Activated T-cell treated with anti-CD3 and anti-CD28 coated beads, Interleukin-2, amount 50 U/mL, for 48 hours (primary cell): ENCODE results near the gene LDLRAP1.
A peak's percentile ranks its signal among the peaks of the same experiment; 100 is the strongest.
"Not testable (repeated sequence)": the region's sequence is repeated elsewhere in the genome, so short reads cannot be mapped to it uniquely, and the experiment has no call there.

Experiments used
- DNase-seq, 2 experiments: peaks; one replicate each; pipeline ENCODE4 v3.0.0-alpha.2; 2020

LDLRAP1 gene

GRCh38 chr1:25579292-25580252 is 36.2 kb downstream of the LDLRAP1 start:
- DNase-seq: no peak

GRCh38 chr1:25580927-25581326 is 37.5 kb downstream of the LDLRAP1 start:
- no peak for DNase-seq

GRCh38 chr1:25581764-25582163 is 38.4 kb downstream of the LDLRAP1 start:
- no peak for DNase-seq

GRCh38 chr1:25583519-25584370 is 40.3 kb downstream of the LDLRAP1 start:
- no peak for DNase-seq

GRCh38 chr1:25586181-25586588 is 42.8 kb downstream of the LDLRAP1 start:
- DNase-seq: no peak

- no peak for DNase-seq
Observed at GRCh38 chr1:25587290-25587689, 43.9 kb downstream of the LDLRAP1 start.

- DNase-seq: not testable (repeated sequence)
Observed at GRCh38 chr1:25588224-25588623, 44.8 kb downstream of the LDLRAP1 start.

GRCh38 chr1:25588786-25589185 is 45.4 kb downstream of the LDLRAP1 start:
- not testable (repeated sequence) for DNase-seq

GRCh38 chr1:25590096-25590824 is 46.9 kb downstream of the LDLRAP1 start:
- DNase-seq: no peak

- no peak for DNase-seq
Observed at GRCh38 chr1:25593861-25594260, 50.5 kb downstream of the LDLRAP1 start.

GRCh38 chr1:25594971-25595370 is 51.6 kb downstream of the LDLRAP1 start:
- DNase-seq: no peak

- not testable (repeated sequence) for DNase-seq
Observed at GRCh38 chr1:25596641-25597040, 53.2 kb downstream of the LDLRAP1 start.

- DNase-seq: no peak
Observed at GRCh38 chr1:25598879-25599278, 55.5 kb downstream of the LDLRAP1 start.

- DNase-seq: no peak
Observed at GRCh38 chr1:25599969-25600610, 56.7 kb downstream of the LDLRAP1 start.

- not testable (repeated sequence) for DNase-seq
Observed at GRCh38 chr1:25600971-25601699, 57.7 kb downstream of the LDLRAP1 start.

GRCh38 chr1:25603779-25604538 is 60.6 kb downstream of the LDLRAP1 start:
- not testable (repeated sequence) for DNase-seq

GRCh38 chr1:25607123-25607522 is 63.7 kb downstream of the LDLRAP1 start:
- no peak for DNase-seq

GRCh38 chr1:25608488-25609178 is 65.2 kb downstream of the LDLRAP1 start:
- DNase-seq: peak; percentile 91

GRCh38 chr1:25609921-25610320 is 66.5 kb downstream of the LDLRAP1 start:
- DNase-seq: no peak
